Caco-2 (cell line): ENCODE data around the gene SLC12A3. TPM values are rescaled to one million over a fixed set of nuclear protein-coding genes. Genes with fewer than 3 reads are reported as not detected.

Experiments used
- BruUV-seq: library from RNA; stranded (reverse); fragments of 400-500 nt; replicated peaks from 2 replicates; lab custom pipeline; 2021; lab: Mats Ljungman, UMichigan
- CTCF ChIA-PET: fragments of 300-600 bp; sonication (Branson Sonifier 250); formaldehyde crosslinking; loops from one replicate; lab custom pipeline; 2022; ENCODE audit warnings: antibody characterized with exemption; lab: Charles Lee
- POLR2A ChIA-PET: fragments of 300-600 bp; sonication (Branson Sonifier 250); formaldehyde crosslinking; loops from one replicate; lab custom pipeline; 2022; ENCODE audit warnings: antibody characterized with exemption; lab: Charles Lee
- DNase-seq, 2 experiments: peaks; one replicate each; pipeline versions ENCODE4 v3.0.0 to v3.0.0-alpha.2; 2020 to 2022
- H3K27me3 ChIP-seq: replicated peaks from 2 replicates; pipeline ENCODE4 v1.6.0; 2011; ENCODE audit warnings: low read length; ENCODE audit not compliant: control insufficient read depth, insufficient read depth
- H3K36me3 ChIP-seq: 2 replicates; pipeline ENCODE4 v1.5.1; 2011; ENCODE audit warnings: low read length; ENCODE audit not compliant: control insufficient read depth, insufficient read depth
- H3K4me1 ChIP-seq: fragments of 250-450 bp; sonication (Bioruptor Pico); 2 replicates; pipeline ENCODE4 v1.5.1; 2020; ENCODE audit warnings: mild to moderate bottlenecking
- H3K4me3 ChIP-seq: 2 replicates; pipeline ENCODE4 v1.5.1; 2011; ENCODE audit warnings: low read depth, mild to moderate bottlenecking, control low read depth, low read length
- H3K9me3 ChIP-seq: fragments of 250-450 bp; sonication (Bioruptor Pico); 2 replicates; pipeline ENCODE4 v1.5.1; 2020; ENCODE audit warnings: mild to moderate bottlenecking, moderate library complexity
- H3K27ac Mint-ChIP-seq: one replicate; pipeline ENCODE4 v1.8.0; 2022; ENCODE audit warnings: mixed read lengths; ENCODE audit not compliant: unreplicated experiment
- H3K27me3 Mint-ChIP-seq: one replicate; pipeline ENCODE4 v1.8.0; 2022; ENCODE audit warnings: mixed read lengths; ENCODE audit not compliant: insufficient read depth, unreplicated experiment
- H3K36me3 Mint-ChIP-seq: one replicate; pipeline ENCODE4 v1.8.0; 2022; ENCODE audit warnings: mild to moderate bottlenecking, mixed read lengths; ENCODE audit not compliant: insufficient read depth, unreplicated experiment
- H3K4me1 Mint-ChIP-seq: one replicate; pipeline ENCODE4 v1.8.0; 2022; ENCODE audit warnings: low read depth, mixed read lengths; ENCODE audit not compliant: unreplicated experiment
- H3K4me3 Mint-ChIP-seq: one replicate; pipeline ENCODE4 v1.8.0; 2022; ENCODE audit warnings: mild to moderate bottlenecking, moderate library complexity, mixed read lengths; ENCODE audit not compliant: unreplicated experiment
- H3K9me3 Mint-ChIP-seq: one replicate; pipeline ENCODE4 v1.8.0; 2022; ENCODE audit warnings: mixed read lengths; ENCODE audit not compliant: unreplicated experiment
- intact Hi-C: fragments of 100-400 bp; cut with micrococcal nuclease; formaldehyde crosslinking; loops from one replicate; pipeline ENCODE4 v1.10.0; 2022; ENCODE audit not compliant: unreplicated experiment
- total RNA-seq: library from RNA; stranded (reverse); gene quantifications from 2 replicates; pipeline ENCODE4 v1.2.3, GENCODE V29; 2022
- TF ChIP-seq, protein P1 (sequence below), 2 experiments: fragments of 200-600 bp in 1 of 2; IDR thresholded peaks; 1 replicate in 1 of 2; 2 replicates in 1 of 2; pipeline versions ENCODE4 v1.5.1 to v1.8.0; 2011 to 2022; ENCODE audit warnings: antibody characterized with exemption in 1 of 2, control low read depth in 1 of 2, inconsistent platforms in 1 of 2, low read depth in 1 of 2, low read length in 1 of 2, mild to moderate bottlenecking in 1 of 2, moderate library complexity in 1 of 2; ENCODE audit not compliant: insufficient read depth in 1 of 2, severe bottlenecking in 1 of 2, unreplicated experiment in 1 of 2

Gene SLC12A3
- total RNA-seq, 1 experiment from 2014 or later, result 0.73 TPM

DNA sequence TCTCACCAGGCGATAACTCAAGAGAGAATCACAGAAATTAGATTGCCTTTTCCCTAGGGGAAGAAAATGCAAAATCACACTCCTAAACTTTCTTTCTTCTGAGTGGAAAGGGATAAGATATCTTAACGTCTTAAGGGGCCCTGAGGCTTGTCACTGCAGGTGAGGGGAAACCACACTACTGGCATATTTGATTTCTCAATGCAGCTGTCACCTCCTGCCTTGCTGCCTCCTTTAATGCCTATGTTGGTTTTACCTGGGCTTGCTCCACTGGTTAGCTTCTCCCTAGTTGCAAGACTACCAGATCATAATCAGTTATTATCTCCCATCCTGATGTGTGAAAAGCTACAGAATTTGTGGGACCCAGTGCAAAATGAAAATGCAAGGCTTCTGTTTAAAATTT lies 62.5 kb downstream of the SLC12A3 start:
- Histone ChIP-seq H3K36me3 (no peaks in the 10 kb centered on the region), H3K9me3 (no peaks in the 10 kb centered on the region), H3K27me3 (no peaks in the 10 kb centered on the region), H3K4me1 (peaks cover 25% of the 10 kb centered on the region), H3K4me3 (no peak overlapping the region)
- H3K4me3 Mint-ChIP-seq, result no peak overlapping the region
- intact Hi-C loops, result no loop called here
- DNase-seq, result no peak
- H3K9me3 Mint-ChIP-seq, result no peaks in the 10 kb centered on the region
- ChIA-PET POLR2A (no interaction called here), CTCF (interaction anchor here (0.7 kb wide), 1 partner anchor 39 kb away, joined by 6 read pairs; no protein-coding TSS in a partner anchor)
- no peaks in the 10 kb centered on the region for H3K4me1 Mint-ChIP-seq
- peaks cover 18% of the 10 kb centered on the region for H3K36me3 Mint-ChIP-seq
- TF ChIP-seq, protein P1, sequence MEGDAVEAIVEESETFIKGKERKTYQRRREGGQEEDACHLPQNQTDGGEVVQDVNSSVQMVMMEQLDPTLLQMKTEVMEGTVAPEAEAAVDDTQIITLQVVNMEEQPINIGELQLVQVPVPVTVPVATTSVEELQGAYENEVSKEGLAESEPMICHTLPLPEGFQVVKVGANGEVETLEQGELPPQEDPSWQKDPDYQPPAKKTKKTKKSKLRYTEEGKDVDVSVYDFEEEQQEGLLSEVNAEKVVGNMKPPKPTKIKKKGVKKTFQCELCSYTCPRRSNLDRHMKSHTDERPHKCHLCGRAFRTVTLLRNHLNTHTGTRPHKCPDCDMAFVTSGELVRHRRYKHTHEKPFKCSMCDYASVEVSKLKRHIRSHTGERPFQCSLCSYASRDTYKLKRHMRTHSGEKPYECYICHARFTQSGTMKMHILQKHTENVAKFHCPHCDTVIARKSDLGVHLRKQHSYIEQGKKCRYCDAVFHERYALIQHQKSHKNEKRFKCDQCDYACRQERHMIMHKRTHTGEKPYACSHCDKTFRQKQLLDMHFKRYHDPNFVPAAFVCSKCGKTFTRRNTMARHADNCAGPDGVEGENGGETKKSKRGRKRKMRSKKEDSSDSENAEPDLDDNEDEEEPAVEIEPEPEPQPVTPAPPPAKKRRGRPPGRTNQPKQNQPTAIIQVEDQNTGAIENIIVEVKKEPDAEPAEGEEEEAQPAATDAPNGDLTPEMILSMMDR (IDR thresholded peaks at IDR 0.05; ENCODE audit: insufficient read depth in 1 of 2, low read depth in 1 of 2, low read length in 1 of 2, severe bottlenecking in 1 of 2, unreplicated experiment in 1 of 2), result no peak
- no peaks in the 10 kb centered on the region for H3K27me3 Mint-ChIP-seq
- H3K27ac Mint-ChIP-seq, result no peak overlapping the region
- no TSS peak for BruUV-seq

- CTCF ChIA-PET, result no interaction called here
Measured at GRCh38 chr16:56929639-56930038, 64.6 kb downstream of the SLC12A3 start.

DNA sequence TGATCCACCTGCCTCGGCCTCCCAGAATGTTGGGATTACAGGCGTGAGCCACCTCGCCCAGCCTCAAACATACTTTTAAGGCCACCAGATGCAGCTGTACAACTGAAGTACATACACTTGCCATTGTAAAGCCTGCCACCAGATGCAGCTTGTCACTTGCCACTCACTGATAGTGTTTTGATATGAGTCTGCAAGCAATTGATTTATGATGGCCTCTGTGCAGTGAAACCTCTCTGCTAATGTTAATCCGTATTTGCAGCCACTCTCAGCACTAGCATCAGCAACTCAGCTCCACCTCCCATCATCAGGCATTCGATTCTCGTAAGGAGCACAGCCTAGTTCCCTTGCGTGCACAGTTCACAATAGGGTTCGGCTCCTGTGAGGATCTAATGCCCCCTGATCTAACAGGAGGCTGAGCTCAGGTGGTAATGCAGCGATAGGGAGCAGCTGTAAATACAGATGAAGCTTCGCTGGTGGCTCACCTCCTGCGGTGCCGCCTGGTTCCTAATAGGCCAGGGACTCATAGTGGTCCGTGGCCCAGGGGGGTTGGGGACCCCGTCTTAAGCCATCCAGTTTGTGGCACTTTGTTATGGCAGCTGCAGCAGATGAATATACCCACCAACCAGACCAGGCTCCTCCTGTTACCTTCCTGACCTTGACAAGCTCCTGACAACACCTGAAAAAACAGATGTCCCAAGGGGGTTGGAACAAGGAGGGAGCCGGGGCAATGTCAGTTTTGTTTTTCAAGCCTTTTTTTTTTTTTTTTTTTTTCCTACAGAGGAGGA lies 65.7 kb downstream of the SLC12A3 start:
- no TSS peak for BruUV-seq
- CTCF ChIA-PET, result interaction anchor here (0.6 to 1.7 kb wide), 6 partner anchors 8 to 415 kb away, joined by 3 to 9 read pairs (median 4); no protein-coding TSS in a partner anchor

More at GRCh38 chr16:56929639-56930038, 64.6 kb downstream of the SLC12A3 start:
- intact Hi-C loops, result no loop called here
- H3K27me3 ChIP-seq, result no peaks in the 10 kb centered on the region
- peak overlapping the region; percentile 50 for H3K27ac Mint-ChIP-seq
- no TSS peak for BruUV-seq
- H3K4me3 Mint-ChIP-seq, result no peak overlapping the region
- no peak for DNase-seq
- H3K4me1 ChIP-seq, result peaks cover 23% of the 10 kb centered on the region
- no peaks in the 10 kb centered on the region for H3K4me1 Mint-ChIP-seq
- no peak overlapping the region for H3K4me3 ChIP-seq
- no peaks in the 10 kb centered on the region for H3K9me3 Mint-ChIP-seq
- H3K27me3 Mint-ChIP-seq, result no peaks in the 10 kb centered on the region
- 0 out of 2 replicates have a peak, but pooled peaks cover 1% of the 10 kb centered on the region for H3K36me3 ChIP-seq
- TF ChIP-seq, protein P1 (IDR thresholded peaks at IDR 0.05; ENCODE audit: insufficient read depth in 1 of 2, low read depth in 1 of 2, low read length in 1 of 2, severe bottlenecking in 1 of 2, unreplicated experiment in 1 of 2), result no peak
- H3K36me3 Mint-ChIP-seq, result peaks cover 40% of the 10 kb centered on the region
- H3K9me3 ChIP-seq, result no peaks in the 10 kb centered on the region
- POLR2A ChIA-PET, result no interaction called here

More for the DNA sequence above, 65.7 kb downstream of the SLC12A3 start:
- Mint-ChIP-seq H3K27ac (peak overlapping the region; percentile 99), H3K9me3 (no peaks in the 10 kb centered on the region), H3K4me3 (peak overlapping the region; percentile 100), H3K4me1 (peaks cover 9% of the 10 kb centered on the region), H3K27me3 (no peaks in the 10 kb centered on the region), H3K36me3 (peaks cover 50% of the 10 kb centered on the region)
- Histone ChIP-seq H3K27me3 (no peaks in the 10 kb centered on the region), H3K4me3 (no peak overlapping the region; the same call in none of the 2 replicates), H3K9me3 (no peaks in the 10 kb centered on the region), H3K36me3 (0 out of 2 replicates have a peak, but pooled peaks cover 1% of the 10 kb centered on the region), H3K4me1 (peaks cover 28% of the 10 kb centered on the region)
- DNase-seq, result no peak
- TF ChIP-seq, protein P1 (IDR thresholded peaks at IDR 0.05; ENCODE audit: insufficient read depth in 1 of 2, low read depth in 1 of 2, low read length in 1 of 2, severe bottlenecking in 1 of 2, unreplicated experiment in 1 of 2), result no peak
- POLR2A ChIA-PET, result interaction anchor here (0.6 to 1.7 kb wide), 10 partner anchors 9 to 92 kb away, joined by 3 to 18 read pairs (median 6); no protein-coding TSS in a partner anchor
- intact Hi-C loops, result no loop called here
